Type B pancreatic cell (in vitro differentiated cells): ENCODE data around the gene APC2. TPM values are rescaled to one million over a fixed set of nuclear protein-coding genes. Genes with fewer than 3 reads are reported as not detected.

Experiments used
- DNase-seq: peaks from one replicate; pipeline ENCODE4 v3.0.0; 2021; ENCODE audit warnings: mixed read lengths; ENCODE audit not compliant: unreplicated experiment; ENCODE audit errors: extremely low spot score
- H3K27ac Mint-ChIP-seq: 2 replicates; pipeline ENCODE4 v1.8.0; 2021; ENCODE audit warnings: mild to moderate bottlenecking, mixed read lengths
- H3K27me3 Mint-ChIP-seq: 2 replicates; pipeline ENCODE4 v1.8.0; 2021; ENCODE audit warnings: mixed read lengths
- H3K36me3 Mint-ChIP-seq: 2 replicates; pipeline ENCODE4 v1.8.0; 2021; ENCODE audit warnings: mixed read lengths
- H3K4me1 Mint-ChIP-seq: one replicate; pipeline ENCODE4 v1.8.0; 2021; ENCODE audit warnings: mixed read lengths; ENCODE audit not compliant: unreplicated experiment
- H3K4me3 Mint-ChIP-seq: 2 replicates; pipeline ENCODE4 v1.8.0; 2021; ENCODE audit warnings: mild to moderate bottlenecking, mixed read lengths
- H3K9me3 Mint-ChIP-seq: 2 replicates; pipeline ENCODE4 v1.8.0; 2021; ENCODE audit warnings: mixed read lengths
- total RNA-seq: library from RNA; stranded (reverse); gene quantifications from 2 replicates; pipeline ENCODE4 v1.2.1, GENCODE V29; 2021; ENCODE audit warnings: low replicate concordance
- TF ChIP-seq, protein P1 (sequence below): fragments of 200-600 bp; sonication (generic); conservative IDR thresholded peaks from 2 replicates; pipeline ENCODE4 v1.5.0; 2021; ENCODE audit warnings: antibody characterized with exemption, mild to moderate bottlenecking

The APC2 gene
- total RNA-seq, 1 donor from 2014 or later: 9.2 TPM

DNA sequence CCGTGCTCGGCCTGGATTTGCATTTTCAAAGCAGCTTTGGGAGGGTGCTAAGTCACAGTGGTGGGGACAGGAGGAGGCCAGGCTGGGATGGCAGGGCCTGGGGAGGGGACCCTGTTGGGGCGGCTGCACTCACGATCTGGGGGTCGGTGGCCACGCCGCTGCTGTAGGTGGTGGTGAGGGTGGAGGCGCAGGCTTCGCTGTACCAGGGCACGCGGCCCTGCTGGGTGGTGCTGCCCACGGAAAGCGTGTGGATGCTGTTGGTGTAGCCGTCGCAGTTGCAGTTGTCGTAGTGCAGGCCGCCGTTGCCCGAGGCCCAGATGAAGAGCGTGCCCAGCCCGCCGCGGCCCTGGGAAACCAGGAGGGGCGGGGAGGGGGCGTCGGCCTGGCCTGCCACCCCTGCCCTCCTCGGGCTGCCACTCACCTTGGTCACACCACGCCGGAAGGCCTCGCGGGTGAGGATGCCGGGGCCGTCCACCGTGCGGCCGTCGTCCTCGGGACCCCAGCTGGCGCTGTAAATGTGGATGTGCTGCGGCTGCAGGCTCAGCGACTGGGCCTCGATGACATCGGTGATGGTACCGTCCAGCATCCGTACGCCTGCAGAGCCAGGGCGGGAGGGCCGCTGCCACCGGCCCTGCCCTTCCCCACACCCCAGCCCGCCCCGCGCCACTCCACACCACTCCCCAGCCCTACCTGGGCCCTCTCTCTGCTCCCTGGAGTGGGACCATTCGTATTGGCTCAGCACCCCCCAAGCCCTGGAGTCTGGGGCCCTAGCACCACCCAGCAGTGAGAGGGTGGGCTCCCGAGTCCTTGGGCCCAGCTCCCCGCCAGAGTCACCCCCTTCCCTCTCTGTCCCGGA, 37.0 kb downstream of the APC2 start:
- no peaks in the 10 kb centered on the region for H3K36me3 Mint-ChIP-seq
- TF ChIP-seq, protein P1, sequence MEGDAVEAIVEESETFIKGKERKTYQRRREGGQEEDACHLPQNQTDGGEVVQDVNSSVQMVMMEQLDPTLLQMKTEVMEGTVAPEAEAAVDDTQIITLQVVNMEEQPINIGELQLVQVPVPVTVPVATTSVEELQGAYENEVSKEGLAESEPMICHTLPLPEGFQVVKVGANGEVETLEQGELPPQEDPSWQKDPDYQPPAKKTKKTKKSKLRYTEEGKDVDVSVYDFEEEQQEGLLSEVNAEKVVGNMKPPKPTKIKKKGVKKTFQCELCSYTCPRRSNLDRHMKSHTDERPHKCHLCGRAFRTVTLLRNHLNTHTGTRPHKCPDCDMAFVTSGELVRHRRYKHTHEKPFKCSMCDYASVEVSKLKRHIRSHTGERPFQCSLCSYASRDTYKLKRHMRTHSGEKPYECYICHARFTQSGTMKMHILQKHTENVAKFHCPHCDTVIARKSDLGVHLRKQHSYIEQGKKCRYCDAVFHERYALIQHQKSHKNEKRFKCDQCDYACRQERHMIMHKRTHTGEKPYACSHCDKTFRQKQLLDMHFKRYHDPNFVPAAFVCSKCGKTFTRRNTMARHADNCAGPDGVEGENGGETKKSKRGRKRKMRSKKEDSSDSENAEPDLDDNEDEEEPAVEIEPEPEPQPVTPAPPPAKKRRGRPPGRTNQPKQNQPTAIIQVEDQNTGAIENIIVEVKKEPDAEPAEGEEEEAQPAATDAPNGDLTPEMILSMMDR: no peak
- DNase-seq: no peak
- peaks cover 4% of the 10 kb centered on the region for H3K4me1 Mint-ChIP-seq
- no peak overlapping the region for H3K4me3 Mint-ChIP-seq
- no peaks in the 10 kb centered on the region for H3K9me3 Mint-ChIP-seq
- peaks cover 7% of the 10 kb centered on the region for H3K27me3 Mint-ChIP-seq
- H3K27ac Mint-ChIP-seq: no peak overlapping the region

DNA sequence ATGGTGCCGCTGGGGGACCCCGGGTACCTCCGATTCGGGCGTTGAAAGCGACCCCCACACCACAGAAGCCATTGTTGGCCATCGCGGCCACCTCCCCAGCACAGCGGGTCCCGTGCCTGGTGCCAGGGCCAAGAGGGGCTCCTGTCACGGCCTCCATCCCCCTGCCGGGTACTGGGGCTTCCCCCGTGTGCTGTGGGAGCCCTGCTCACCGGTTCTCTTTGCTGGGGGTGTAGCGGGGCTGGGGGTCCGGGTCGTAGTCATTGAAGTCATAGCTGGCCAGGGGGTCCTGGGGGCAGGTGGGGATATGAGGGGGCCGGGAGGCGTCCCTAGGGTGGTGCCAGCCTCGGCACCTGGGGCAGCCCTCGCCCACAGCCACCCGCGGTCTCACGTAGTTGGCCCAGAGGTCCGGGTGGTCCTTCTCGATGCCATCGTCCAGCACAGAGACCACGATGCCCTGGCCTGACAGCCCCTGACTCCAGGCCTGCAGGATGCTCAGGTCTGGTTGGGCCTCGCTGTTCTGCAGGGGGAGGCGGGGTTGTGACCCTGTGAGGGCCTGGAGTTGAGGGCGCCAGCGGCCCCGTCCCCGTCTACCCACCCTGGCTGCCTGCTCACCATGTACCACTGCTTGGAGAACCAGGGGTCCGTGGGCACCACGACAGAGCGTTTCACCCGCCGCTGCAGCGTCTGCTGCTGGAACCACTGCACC, 37.8 kb downstream of the APC2 start:
- no peaks in the 10 kb centered on the region for H3K9me3 Mint-ChIP-seq

DNA sequence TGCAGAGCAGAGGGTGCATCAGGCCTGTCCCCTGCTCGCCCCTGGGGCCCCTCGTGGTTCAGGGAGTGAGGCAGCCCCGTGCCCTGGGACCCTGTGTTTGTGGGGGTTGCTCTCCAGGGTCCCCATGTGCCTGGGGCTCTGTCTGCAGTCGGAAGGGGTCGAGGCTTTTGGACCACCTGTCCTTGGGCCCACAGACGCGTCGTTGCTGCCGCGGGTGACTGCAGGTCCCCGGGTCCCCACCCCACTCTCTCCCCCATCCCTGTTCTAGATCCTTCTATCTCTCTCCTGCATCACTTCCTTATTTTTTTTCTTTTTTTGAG, 38.3 kb downstream of the APC2 start:
- TF ChIP-seq, protein P1: no peak
- DNase-seq: no peak
- Mint-ChIP-seq H3K4me3 (no peak overlapping the region), H3K27me3 (peaks cover 17% of the 10 kb centered on the region), H3K9me3 (no peaks in the 10 kb centered on the region), H3K4me1 (peaks cover 4% of the 10 kb centered on the region), H3K27ac (no peak overlapping the region), H3K36me3 (no peaks in the 10 kb centered on the region)

More for the DNA sequence above, 37.8 kb downstream of the APC2 start:
- DNase-seq: peak; percentile 69
- TF ChIP-seq, protein P1: no peak
- H3K36me3 Mint-ChIP-seq: no peaks in the 10 kb centered on the region
- H3K27ac Mint-ChIP-seq: no peak overlapping the region
- no peak overlapping the region for H3K4me3 Mint-ChIP-seq
- H3K4me1 Mint-ChIP-seq: peaks cover 4% of the 10 kb centered on the region
- peaks cover 13% of the 10 kb centered on the region for H3K27me3 Mint-ChIP-seq

DNA sequence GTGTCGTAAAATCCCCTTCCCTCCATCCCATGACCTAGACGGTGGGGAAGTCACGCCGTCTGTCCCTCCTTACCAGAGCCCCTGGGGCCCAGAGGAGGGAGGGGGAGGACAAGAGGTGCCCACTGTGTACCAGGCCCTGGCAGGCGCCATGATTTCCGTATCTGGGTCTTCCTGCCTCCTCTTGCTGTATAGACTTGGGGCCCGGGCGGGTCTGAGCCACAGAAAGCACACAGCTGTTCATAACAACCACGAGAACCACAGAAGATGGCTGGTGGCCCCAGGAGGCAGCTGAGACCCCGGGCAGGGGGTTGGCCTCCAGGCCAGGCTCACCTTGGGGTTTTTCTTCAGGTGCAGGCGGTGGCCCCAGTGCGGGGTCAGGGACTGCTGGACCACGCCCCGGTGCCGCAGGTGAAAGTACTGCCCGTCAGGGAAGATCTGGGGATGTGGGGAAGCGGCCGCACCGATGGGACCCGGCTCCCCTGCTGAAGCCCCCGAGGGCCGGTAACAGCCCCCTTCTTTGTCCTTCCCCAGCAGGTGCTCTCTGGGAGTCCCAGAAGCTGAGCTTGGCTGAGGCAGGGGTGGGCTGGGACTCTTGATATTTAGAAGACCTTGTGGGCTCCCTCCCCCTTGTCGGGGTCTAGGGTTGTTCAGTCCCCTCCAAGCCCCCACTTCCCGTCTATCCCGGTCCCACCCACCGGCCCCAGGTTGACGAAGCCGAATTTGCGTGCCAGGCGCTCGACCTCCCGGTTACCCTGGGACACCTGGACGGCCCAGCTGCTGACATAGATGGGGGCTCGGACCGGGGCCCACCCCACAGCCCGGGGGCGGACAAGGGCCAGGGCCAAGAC, 39.8 kb downstream of the APC2 start:
- Mint-ChIP-seq H3K9me3 (no peaks in the 10 kb centered on the region), H3K27ac (no peak overlapping the region), H3K4me3 (peak overlapping the region; percentile 96), H3K36me3 (no peaks in the 10 kb centered on the region), H3K4me1 (peaks cover 4% of the 10 kb centered on the region), H3K27me3 (peaks cover 17% of the 10 kb centered on the region)
- DNase-seq: peak; percentile 69
- TF ChIP-seq, protein P1: no peak

DNA sequence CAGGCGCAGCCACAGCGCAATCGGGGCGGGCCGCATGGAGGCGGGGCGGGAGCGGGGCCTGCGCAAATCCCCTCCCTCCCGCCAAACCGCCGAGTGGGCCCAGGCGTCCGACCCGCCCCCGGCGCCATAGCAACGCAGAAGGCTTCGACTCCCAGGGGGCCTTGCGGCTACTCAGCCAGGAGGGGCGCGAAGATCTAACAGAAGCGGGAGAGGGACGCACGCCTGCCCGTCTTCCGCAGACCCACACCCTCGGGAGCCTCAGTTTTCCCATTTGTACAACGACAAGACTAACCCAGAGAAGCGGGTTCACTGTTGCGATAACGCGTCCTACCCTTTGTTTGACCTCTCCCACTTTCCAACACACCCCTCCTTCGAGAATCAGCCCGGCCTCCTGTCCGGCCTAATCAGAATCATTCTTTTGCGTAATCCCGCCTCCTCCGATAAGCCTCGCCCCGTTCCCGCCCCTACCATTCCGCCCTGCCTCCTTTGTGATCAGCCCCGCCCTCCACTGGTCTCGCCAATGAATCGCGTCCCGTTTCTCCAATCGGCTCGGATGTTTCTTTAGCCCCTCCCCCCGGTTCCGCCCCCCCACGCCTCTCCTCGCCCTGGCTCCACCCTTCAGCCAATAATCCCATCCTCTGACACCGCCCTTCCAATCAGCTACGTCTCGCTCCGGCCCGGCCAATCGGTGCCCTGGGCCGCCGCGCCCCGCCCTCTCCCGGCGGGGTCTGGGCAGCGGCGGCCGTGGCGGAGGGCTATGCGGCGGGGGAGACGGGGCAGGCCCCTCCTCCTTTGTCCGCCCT, 40.6 kb downstream of the APC2 start, which contains the start of gene PCSK4:
Gene PCSK4, minus strand, starts transcription at position 40 of the 803 bp plus-strand sequence. Its CDS starts 4 bp downstream, at position 36.
- peaks cover 17% of the 10 kb centered on the region for H3K27me3 Mint-ChIP-seq
- TF ChIP-seq, protein P1: no peak
- H3K27ac Mint-ChIP-seq: peak within 1 kb of the TSS; percentile 97
- H3K4me3 Mint-ChIP-seq: peak within 1 kb of the TSS; percentile 96
- DNase-seq: peak; percentile 98
- H3K9me3 Mint-ChIP-seq: no peaks in the 10 kb centered on the region
- no peaks in the 10 kb centered on the region for H3K36me3 Mint-ChIP-seq
- peaks cover 4% of the 10 kb centered on the region for H3K4me1 Mint-ChIP-seq
